MCF 10A (cell line): ENCODE results near the gene NSD1. TPM values are rescaled to one million over a fixed set of nuclear protein-coding genes. Genes with fewer than 3 reads are reported as not detected.
A peak's percentile ranks its signal among the peaks of the same experiment; 100 is the strongest.

Experiments
- BruUV-seq: library from RNA; stranded (reverse); fragments of 400-500 nt; replicated peaks from 2 replicates; lab custom pipeline; 2021; lab: Mats Ljungman, UMichigan
- CTCF ChIA-PET: fragments of 300-600 bp; sonication (Branson Sonifier 250); formaldehyde crosslinking; extraction: SDS; loops from one replicate; lab custom pipeline; 2021; ENCODE audit warnings: antibody characterized with exemption, inconsistent platforms; lab: Yijun Ruan, JAX
- POLR2A ChIA-PET: fragments of 300-600, 350-650 bp; sonication (Branson Sonifier 250); formaldehyde crosslinking; extraction: SDS; loops from one replicate; lab custom pipeline; 2020; ENCODE audit warnings: antibody characterized with exemption, inconsistent platforms; lab: Yijun Ruan, JAX
- DNase-seq: peaks from one replicate; pipeline ENCODE4 v3.0.0-alpha.2; 2018; ENCODE audit not compliant: unreplicated experiment
- H3K27ac Mint-ChIP-seq: one replicate; pipeline ENCODE4 v1.8.0; 2022; ENCODE audit warnings: mild to moderate bottlenecking, low read depth, mixed read lengths; ENCODE audit not compliant: unreplicated experiment
- H3K27me3 Mint-ChIP-seq: one replicate; pipeline ENCODE4 v1.8.0; 2022; ENCODE audit warnings: mixed read lengths; ENCODE audit not compliant: insufficient read depth, unreplicated experiment
- H3K36me3 Mint-ChIP-seq: one replicate; pipeline ENCODE4 v1.8.0; 2022; ENCODE audit warnings: mild to moderate bottlenecking, moderate library complexity, mixed read lengths; ENCODE audit not compliant: insufficient read depth, unreplicated experiment
- H3K4me1 Mint-ChIP-seq: one replicate; pipeline ENCODE4 v1.8.0; 2022; ENCODE audit warnings: mixed read lengths; ENCODE audit not compliant: insufficient read depth, unreplicated experiment
- H3K4me3 Mint-ChIP-seq: one replicate; pipeline ENCODE4 v1.8.0; 2022; ENCODE audit warnings: mild to moderate bottlenecking, moderate library complexity, mixed read lengths; ENCODE audit not compliant: unreplicated experiment
- H3K9me3 Mint-ChIP-seq: one replicate; pipeline ENCODE4 v1.8.0; 2022; ENCODE audit warnings: mixed read lengths; ENCODE audit not compliant: unreplicated experiment
- intact Hi-C: fragments of 100-400 bp; cut with micrococcal nuclease; formaldehyde crosslinking; loops from 2 replicates; pipeline ENCODE4 v1.14.1; 2022
- total RNA-seq: library from RNA; stranded (reverse); gene quantifications from 2 replicates; pipeline ENCODE4 v1.2.3, GENCODE V29; 2022
- TF ChIP-seq, protein P1 (sequence below): fragments of 200-600 bp; IDR thresholded peaks from one replicate; pipeline ENCODE4 v1.8.0; 2022; ENCODE audit warnings: antibody characterized with exemption, mild to moderate bottlenecking; ENCODE audit not compliant: unreplicated experiment

NSD1 gene
- total RNA-seq, 1 experiment from 2014 or later, result 110 TPM

DNA sequence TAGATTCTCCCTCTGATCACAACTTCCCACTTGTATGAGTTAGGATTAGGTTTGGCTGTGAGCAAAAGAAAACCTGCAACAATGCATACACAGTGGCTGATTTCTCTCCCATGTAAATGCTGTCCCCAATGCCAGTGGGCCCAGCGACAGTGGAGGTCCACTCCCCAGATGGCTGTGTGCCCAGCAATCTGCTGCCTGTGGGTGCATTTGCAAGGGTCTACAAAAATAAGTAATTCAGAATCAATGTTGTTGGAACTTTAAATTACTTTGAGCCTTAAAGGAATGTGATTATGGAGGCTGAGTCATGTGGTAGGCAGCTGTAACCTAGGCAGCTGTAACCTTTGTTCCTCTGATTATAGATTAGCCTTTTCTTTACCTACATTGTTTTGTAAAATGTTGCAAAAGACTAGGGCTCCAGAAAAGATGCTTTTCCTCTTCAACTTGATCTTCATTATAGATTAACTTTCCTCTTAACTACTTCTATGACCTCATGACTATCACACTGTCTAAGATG, 192.4 kb downstream of the NSD1 start:
- no peaks in the 10 kb centered on the region for H3K9me3 Mint-ChIP-seq
- H3K36me3 Mint-ChIP-seq, result peaks cover 36% of the 10 kb centered on the region
- DNase-seq, result no peak
- H3K27me3 Mint-ChIP-seq, result no peaks in the 10 kb centered on the region
- intact Hi-C loops, result no loop called here
- no peak overlapping the region for H3K27ac Mint-ChIP-seq
- ChIA-PET CTCF (interaction anchor here (0.9 to 1.3 kb wide), 2 partner anchors 12 to 65 kb away, joined by 4 read pairs; no protein-coding TSS in a partner anchor), POLR2A (interaction anchor here (1.1 to 1.3 kb wide), 2 partner anchors 16 to 26 kb away, joined by 4 to 6 read pairs; partner anchors contain the start of gene LMAN2)
- peaks cover 20% of the 10 kb centered on the region for H3K4me1 Mint-ChIP-seq
- BruUV-seq, result no TSS peak
- no peak overlapping the region for H3K4me3 Mint-ChIP-seq
- TF ChIP-seq, protein P1, sequence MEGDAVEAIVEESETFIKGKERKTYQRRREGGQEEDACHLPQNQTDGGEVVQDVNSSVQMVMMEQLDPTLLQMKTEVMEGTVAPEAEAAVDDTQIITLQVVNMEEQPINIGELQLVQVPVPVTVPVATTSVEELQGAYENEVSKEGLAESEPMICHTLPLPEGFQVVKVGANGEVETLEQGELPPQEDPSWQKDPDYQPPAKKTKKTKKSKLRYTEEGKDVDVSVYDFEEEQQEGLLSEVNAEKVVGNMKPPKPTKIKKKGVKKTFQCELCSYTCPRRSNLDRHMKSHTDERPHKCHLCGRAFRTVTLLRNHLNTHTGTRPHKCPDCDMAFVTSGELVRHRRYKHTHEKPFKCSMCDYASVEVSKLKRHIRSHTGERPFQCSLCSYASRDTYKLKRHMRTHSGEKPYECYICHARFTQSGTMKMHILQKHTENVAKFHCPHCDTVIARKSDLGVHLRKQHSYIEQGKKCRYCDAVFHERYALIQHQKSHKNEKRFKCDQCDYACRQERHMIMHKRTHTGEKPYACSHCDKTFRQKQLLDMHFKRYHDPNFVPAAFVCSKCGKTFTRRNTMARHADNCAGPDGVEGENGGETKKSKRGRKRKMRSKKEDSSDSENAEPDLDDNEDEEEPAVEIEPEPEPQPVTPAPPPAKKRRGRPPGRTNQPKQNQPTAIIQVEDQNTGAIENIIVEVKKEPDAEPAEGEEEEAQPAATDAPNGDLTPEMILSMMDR, result no peak

- H3K9me3 Mint-ChIP-seq, result no peaks in the 10 kb centered on the region
- TF ChIP-seq, protein P1, result no peak
- peak overlapping the region; percentile 68 for H3K27ac Mint-ChIP-seq
- H3K27me3 Mint-ChIP-seq, result no peaks in the 10 kb centered on the region
- H3K4me3 Mint-ChIP-seq, result no peak overlapping the region
- CTCF ChIA-PET, result interaction anchor here (0.7 to 5.4 kb wide), 5 partner anchors 10 to 63 kb away, joined by 3 to 59 read pairs (median 5); no protein-coding TSS in a partner anchor
- H3K4me1 Mint-ChIP-seq, result peaks cover 20% of the 10 kb centered on the region
- peaks cover 42% of the 10 kb centered on the region for H3K36me3 Mint-ChIP-seq
- no TSS peak for BruUV-seq
- intact Hi-C loops, result no loop called here
- DNase-seq, result peak; percentile 34
- POLR2A ChIA-PET, result interaction anchor here (0.7 to 2.8 kb wide), 3 partner anchors 19 to 44 kb away, joined by 3 to 12 read pairs (median 3); partner anchors contain the start of gene LMAN2
These were observed 194.3 kb downstream of the NSD1 start for GRCh38 chr5:177327539-177328522.

DNA sequence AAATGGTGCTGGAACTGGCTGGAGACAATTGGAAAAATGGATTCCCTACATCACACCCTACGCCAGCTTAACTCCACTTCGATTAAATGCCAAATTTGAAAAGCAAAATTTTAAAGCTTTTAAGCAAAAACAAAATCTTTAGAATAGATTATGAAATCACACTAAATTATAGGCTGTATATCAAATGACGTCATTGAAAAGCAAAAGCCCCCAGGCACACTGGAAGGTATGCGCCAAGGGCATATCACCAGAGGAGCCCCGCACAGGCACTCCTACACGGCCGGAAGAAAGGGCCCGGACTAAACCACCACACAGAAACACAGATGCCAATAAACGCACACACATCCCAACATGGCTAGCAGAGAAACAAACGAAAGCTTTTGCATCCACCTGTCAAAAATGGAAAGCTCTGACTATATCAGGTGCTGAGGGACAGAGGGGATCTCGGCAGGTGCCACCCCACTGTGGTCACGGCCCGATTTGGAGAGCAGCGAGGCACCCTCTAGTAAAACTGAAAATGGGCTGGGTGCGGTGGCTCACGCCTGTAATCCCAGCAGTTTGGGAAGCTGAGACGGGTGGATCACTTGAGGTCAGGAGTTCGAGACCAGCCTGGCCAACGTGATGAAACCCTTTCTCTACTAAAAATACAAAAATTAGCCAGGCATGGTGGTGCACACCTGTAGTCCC, 195.1 kb downstream of the NSD1 start:
- H3K4me1 Mint-ChIP-seq, result peaks cover 20% of the 10 kb centered on the region
- no peaks in the 10 kb centered on the region for H3K9me3 Mint-ChIP-seq
- no peaks in the 10 kb centered on the region for H3K27me3 Mint-ChIP-seq
- H3K36me3 Mint-ChIP-seq, result peaks cover 50% of the 10 kb centered on the region
- DNase-seq, result no peak
- intact Hi-C loops, result no loop called here
- H3K4me3 Mint-ChIP-seq, result no peak overlapping the region
- CTCF ChIA-PET, result interaction anchor here (0.6 to 5.4 kb wide), 6 partner anchors 9 to 247 kb away, joined by 3 to 59 read pairs (median 3); no protein-coding TSS in a partner anchor
- POLR2A ChIA-PET, result interaction anchor here (0.7 to 2.8 kb wide), 2 partner anchors 20 to 23 kb away, joined by 3 to 12 read pairs; partner anchors contain the start of gene LMAN2
- no peak overlapping the region for H3K27ac Mint-ChIP-seq
- no TSS peak for BruUV-seq
- TF ChIP-seq, protein P1, result no peak
